H1 (cell line): ENCODE results near the gene CADM1. TPM values are rescaled to one million over a fixed set of nuclear protein-coding genes. Genes with fewer than 3 reads are reported as not detected.

ENCODE experiments used
- CTCF ChIA-PET: fragments of 300-600 bp; sonication (Branson Sonifier 250); formaldehyde crosslinking; loops from one replicate; lab custom pipeline; 2021; ENCODE audit not compliant: partially characterized antibody; lab: Charles Lee
- POLR2A ChIA-PET: fragments of 300-600 bp; sonication (Branson Sonifier 250); formaldehyde crosslinking; loops from one replicate; lab custom pipeline; 2021; ENCODE audit warnings: inconsistent platforms; ENCODE audit not compliant: partially characterized antibody; lab: Charles Lee
- DNase-seq, 2 experiments: peaks; one replicate each; pipeline versions ENCODE4 v3.0.0 to v3.0.0-alpha.2; 2010 to 2022; ENCODE audit warnings: low spot score in 2 of 2, low read depth in 1 of 2, mixed read lengths in 1 of 2
- FAIRE-seq: peaks from 2 replicates; lab custom pipeline; 2011; peaks lifted over from hg19 to GRCh38; lab: Jason Lieb, UNC
- H2AFZ ChIP-seq: 2 replicates; pipeline ENCODE4 v1.8.1; 2012; ENCODE audit warnings: low read length, inconsistent platforms
- H2AK5ac ChIP-seq: 2 replicates; pipeline ENCODE4 v1.6.1; 2013; ENCODE audit warnings: low read depth, low read length
- H2BK120ac ChIP-seq: replicated peaks from 2 replicates; pipeline ENCODE3; 2013; ENCODE audit warnings: low read depth, low read length, inconsistent platforms
- H2BK12ac ChIP-seq: 2 replicates; pipeline ENCODE4 v1.6.1; 2013; ENCODE audit warnings: low read depth, low read length
- H2BK15ac ChIP-seq: 2 replicates; pipeline ENCODE4 v1.6.1; 2013; ENCODE audit warnings: low read length
- H2BK20ac ChIP-seq: 2 replicates; pipeline ENCODE4 v1.6.1; 2013; ENCODE audit warnings: low read length
- H2BK5ac ChIP-seq: 2 replicates; pipeline ENCODE4 v1.6.1; 2013; ENCODE audit warnings: low read depth, low read length
- H3K14ac ChIP-seq: 2 replicates; pipeline ENCODE4 v1.6.1; 2013; ENCODE audit warnings: inconsistent platforms; ENCODE audit not compliant: insufficient read length
- H3K18ac ChIP-seq: 2 replicates; pipeline ENCODE4 v1.6.1; 2013; ENCODE audit warnings: low read length; ENCODE audit errors: extremely low read depth
- H3K23ac ChIP-seq: 2 replicates; pipeline ENCODE4 v1.6.1; 2013; ENCODE audit warnings: inconsistent platforms; ENCODE audit not compliant: insufficient read length
- H3K23me2 ChIP-seq: 2 replicates; pipeline ENCODE4 v1.6.1; 2013; ENCODE audit warnings: low read depth, low read length
- H3K27ac ChIP-seq: 2 replicates; pipeline ENCODE4 v1.6.1; 2011; ENCODE audit warnings: low read depth, low read length, inconsistent platforms
- H3K27me3 ChIP-seq, 4 experiments: replicated peaks in 1 of 4; 1 replicate in 1 of 4; 2 replicates in 3 of 4; pipeline versions ENCODE4 v1.6.1 to v1.8.1; 2011 to 2013; ENCODE audit warnings: low read length in 3 of 4, mild to moderate bottlenecking in 3 of 4, inconsistent platforms in 2 of 4, mixed read lengths in 2 of 4, moderate library complexity in 1 of 4; ENCODE audit not compliant: control insufficient read depth in 3 of 4, insufficient read depth in 3 of 4; ENCODE audit errors: extremely low read depth in 1 of 4
- H3K36me3 ChIP-seq, 4 experiments: 2 replicates each; pipeline versions ENCODE4 v1.6.1 to v1.8.1; 2011 to 2013; ENCODE audit warnings: mild to moderate bottlenecking in 4 of 4, low read length in 3 of 4, moderate library complexity in 2 of 4, control low read depth in 1 of 4, inconsistent platforms in 1 of 4; ENCODE audit not compliant: insufficient read depth in 4 of 4, control insufficient read depth in 2 of 4
- H3K4ac ChIP-seq: replicated peaks from 2 replicates; pipeline ENCODE3; 2013; ENCODE audit warnings: low read length, low read depth, mixed read lengths, inconsistent platforms; ENCODE audit not compliant: insufficient read length
- H3K4me1 ChIP-seq, 4 experiments: replicated peaks in 1 of 4; 1 replicate in 1 of 4; 2 replicates in 3 of 4; pipeline versions ENCODE4 v1.6.1 to v1.8.1; 2011 to 2013; ENCODE audit warnings: low read length in 3 of 4, inconsistent platforms in 2 of 4, mixed read lengths in 1 of 4; ENCODE audit not compliant: insufficient read depth in 4 of 4, control insufficient read depth in 3 of 4
- H3K4me2 ChIP-seq, 2 experiments: 2 replicates each; pipeline versions ENCODE4 v1.6.1 to v1.8.1; 2011 to 2013; ENCODE audit warnings: low read depth in 2 of 2, low read length in 2 of 2, control low read depth in 1 of 2, inconsistent platforms in 1 of 2, mild to moderate bottlenecking in 1 of 2; ENCODE audit not compliant: insufficient read depth in 1 of 2
- H3K4me3 ChIP-seq, 4 experiments: fragments of 200-600, 300-600 bp in 1 of 4; sonication (generic), shearing (Covaris generic), sonication (Bioruptor Twin) in 1 of 4; 2 replicates each; pipeline versions ENCODE4 v1.5.1 to v1.8.1; 2011 to 2016; ENCODE audit warnings: low read length in 4 of 4, low read depth in 3 of 4, control low read depth in 2 of 4, inconsistent platforms in 2 of 4, mild to moderate bottlenecking in 2 of 4, mixed read lengths in 1 of 4, moderate library complexity in 1 of 4; ENCODE audit not compliant: insufficient read depth in 2 of 4; ENCODE audit errors: extremely low read depth in 1 of 4
- H3K56ac ChIP-seq: replicated peaks from 2 replicates; pipeline ENCODE3; 2013; ENCODE audit warnings: low read depth, mild to moderate bottlenecking, mixed read lengths, low read length, inconsistent platforms; ENCODE audit not compliant: insufficient read length
- H3K79me1 ChIP-seq: 2 replicates; pipeline ENCODE4 v1.6.1; 2013; ENCODE audit warnings: low read depth, low read length, control low read depth
- H3K79me2 ChIP-seq, 2 experiments: 2 replicates each; pipeline versions ENCODE4 v1.6.1 to v1.8.1; 2012 to 2013; ENCODE audit warnings: low read length in 2 of 2, mild to moderate bottlenecking in 2 of 2, inconsistent platforms in 1 of 2; ENCODE audit not compliant: insufficient read depth in 2 of 2, control insufficient read depth in 1 of 2
- H3K9ac ChIP-seq, 4 experiments: replicated peaks in 1 of 4; 1 replicate in 1 of 4; 2 replicates in 3 of 4; pipeline versions ENCODE4 v1.6.1 to v1.8.1; 2011 to 2013; ENCODE audit warnings: low read depth in 3 of 4, low read length in 3 of 4, control low read depth in 2 of 4, mild to moderate bottlenecking in 2 of 4, moderate library complexity in 2 of 4, inconsistent platforms in 1 of 4; ENCODE audit errors: extremely low read depth in 1 of 4
- H3K9me3 ChIP-seq, 2 experiments: 2 replicates each; pipeline versions ENCODE4 v1.6.1 to v1.8.1; 2012 to 2013; ENCODE audit warnings: mild to moderate bottlenecking in 2 of 2, moderate library complexity in 2 of 2, control low read depth in 1 of 2, inconsistent platforms in 1 of 2, low read depth in 1 of 2, low read length in 1 of 2, mixed read lengths in 1 of 2; ENCODE audit not compliant: insufficient read depth in 2 of 2
- H4K20me1 ChIP-seq, 2 experiments: replicated peaks in 1 of 2; 2 replicates each; pipeline versions ENCODE3 to v1.8.1; 2011 to 2013; ENCODE audit warnings: inconsistent platforms in 2 of 2, low read length in 2 of 2, mild to moderate bottlenecking in 1 of 2; ENCODE audit not compliant: insufficient read depth in 2 of 2, control insufficient read depth in 1 of 2
- H4K5ac ChIP-seq: 2 replicates; pipeline ENCODE4 v1.6.1; 2013; ENCODE audit warnings: low read length, low read depth, mixed read lengths, inconsistent platforms; ENCODE audit not compliant: insufficient read length
- H4K8ac ChIP-seq: 2 replicates; pipeline ENCODE4 v1.8.0; 2013; ENCODE audit warnings: mild to moderate bottlenecking, moderate library complexity, low read length, inconsistent platforms; ENCODE audit not compliant: insufficient read depth; ENCODE audit errors: extremely low read depth
- H4K91ac ChIP-seq: replicated peaks from 2 replicates; pipeline ENCODE3; 2013; ENCODE audit warnings: low read length, mixed read lengths, inconsistent platforms; ENCODE audit not compliant: insufficient read length
- WGBS, 2 experiments: shearing (Covaris generic) in 1 of 2; methylation state at CpG; one replicate each; pipeline versions ENCODE4 v1.1.6 to v1.1.7; 2013 to 2015; ENCODE audit warnings: low lambda C conversion rate in 2 of 2, mixed read lengths in 2 of 2, inconsistent platforms in 1 of 2, low coverage in 1 of 2, missing lambda C conversion rate in 1 of 2; ENCODE audit not compliant: insufficient replicate concordance in 2 of 2, insufficient coverage in 1 of 2, insufficient read length in 1 of 2; ENCODE audit errors: extremely low coverage in 1 of 2, missing lambda C conversion rate in 1 of 2; 5-methylcytosine and 5-hydroxymethylcytosine counted together
- polyA plus RNA-seq, 7 experiments: library from polyadenylated mRNA; depleted of rRNA in 3 of 7; stranded (reverse) in 5 of 7; unstranded in 2 of 7; fragments of >200 nt in 5 of 7; fragments of 200-250 nt in 2 of 7; gene quantifications; 1 replicate in 5 of 7; 2 replicates in 1 of 7; 4 replicates in 1 of 7; pipeline versions ENCODE4 v1.2.1 to v1.2.3, GENCODE V29; 2011 to 2013; ENCODE audit warnings: missing spikeins in 2 of 7, mixed read lengths in 2 of 7
- total RNA-seq: library from RNA; stranded (reverse); fragmentation: NEBNext Ultra II Directional; extraction: Animal tissue kit (Norgen Biotek cat#: 25700); gene quantifications from 2 replicates; pipeline ENCODE4 v1.2.1, GENCODE V29; 2021

The CADM1 gene
- total and polyA plus RNA-seq, 2 of the 8 experiments (the other 6 are each of a cell fraction or from before 2014, with no cell fraction given), result 8.3 to 25.3 TPM

DNA sequence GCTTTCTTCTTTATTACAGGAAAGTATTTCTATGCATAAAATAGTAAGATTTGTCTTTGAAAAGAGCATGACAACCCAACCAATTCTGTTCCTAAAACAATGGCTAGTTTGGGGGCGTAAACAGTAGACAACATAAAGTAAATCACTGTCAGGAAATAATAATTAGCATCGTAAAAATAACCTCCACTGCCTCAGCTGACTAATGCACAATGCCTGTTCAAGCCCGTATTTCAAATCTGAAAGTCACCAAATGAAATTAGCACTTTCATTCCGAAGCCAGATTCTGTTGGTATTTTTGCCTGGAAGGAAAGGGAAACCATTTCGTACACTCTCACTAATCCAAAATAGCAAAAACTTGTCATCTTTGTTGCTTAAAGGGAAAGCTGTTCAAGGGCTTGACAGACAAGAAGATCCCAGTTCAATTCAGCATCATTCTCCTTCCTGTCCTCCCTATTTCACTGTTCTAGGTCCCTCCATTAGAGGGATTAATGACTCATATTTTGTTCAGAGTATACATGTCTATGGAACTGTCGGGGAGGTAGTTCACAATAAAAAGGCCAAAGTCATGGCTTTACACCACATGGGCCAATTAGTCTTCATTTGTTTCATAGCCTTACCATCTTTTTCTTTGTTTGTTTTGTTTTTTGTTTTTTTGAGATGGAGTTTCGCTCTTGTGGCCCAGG lies 154.7 kb downstream of the CADM1 start:
- Histone ChIP-seq H3K79me2 (no peaks in the 10 kb centered on the region), H2AK5ac (no peak overlapping the region), H3K4me3 (no peak overlapping the region), H2BK15ac (no peak overlapping the region), H2BK20ac (no peak overlapping the region), H3K23me2 (no peaks in the 10 kb centered on the region), H2BK120ac (no peak overlapping the region), H3K36me3 (no peaks in the 10 kb centered on the region), H3K9ac (no peak overlapping the region), H3K4ac (no peak overlapping the region), H3K27me3 (no peaks in the 10 kb centered on the region), H3K4me1 (no peaks in the 10 kb centered on the region), H3K23ac (no peak overlapping the region), H3K79me1 (no peaks in the 10 kb centered on the region), H3K4me2 (no peak overlapping the region), H3K18ac (no peak overlapping the region), H3K9me3 (no peaks in the 10 kb centered on the region), H3K27ac (no peak overlapping the region), H3K56ac (no peak overlapping the region), H4K91ac (no peak overlapping the region), H3K14ac (no peak overlapping the region), H2BK12ac (no peak overlapping the region), H4K8ac (no peak overlapping the region), H4K5ac (no peak overlapping the region), H4K20me1 (no peaks in the 10 kb centered on the region), H2AFZ (no peak overlapping the region), H2BK5ac (no peak overlapping the region)
- CTCF ChIA-PET, result interaction anchor here (0.9 to 1.5 kb wide), 3 partner anchors 15 to 330 kb away, joined by 3 to 5 read pairs (median 4); no protein-coding TSS in a partner anchor
- 89% methylated on average over 7 of the region's 7 CpGs; no CpG with 5 or more reads in 1 of the 2 experiments for WGBS, 2 experiments
- FAIRE-seq (no peak), DNase-seq (no peak)
- POLR2A ChIA-PET, result no interaction called here
